HG02943 (cell line): ENCODE measurements around the gene CEP57.
"Not testable (repeated sequence)": the region's sequence is repeated elsewhere in the genome, so short reads cannot be mapped to it uniquely, and the experiment has no call there.

Experiments used
- ATAC-seq: cut with Tn5 transposase; IDR thresholded peaks from one replicate; pipeline ENCODE4 v1.9.1; 2021; ENCODE audit warnings: mild to moderate bottlenecking, low read depth, moderate library complexity; ENCODE audit not compliant: unreplicated experiment

The CEP57 gene

GRCh38 chr11:95795627-95796295 lies 5.5 kb downstream of the CEP57 start:
- no peak for ATAC-seq

GRCh38 chr11:95796501-95796900 lies 6.2 kb downstream of the CEP57 start:
- no peak for ATAC-seq

GRCh38 chr11:95799546-95799945 lies 9.2 kb downstream of the CEP57 start:
- ATAC-seq = no peak

- no peak for ATAC-seq
Observed at GRCh38 chr11:95800438-95800837, 10.1 kb downstream of the CEP57 start.

- no peak for ATAC-seq
Observed at GRCh38 chr11:95802806-95803205, 12.5 kb downstream of the CEP57 start.

- no peak for ATAC-seq
Observed at GRCh38 chr11:95803973-95804372, 13.7 kb downstream of the CEP57 start.

GRCh38 chr11:95805869-95806268 lies 15.6 kb downstream of the CEP57 start:
- no peak for ATAC-seq

- not testable (repeated sequence) for ATAC-seq
Observed at GRCh38 chr11:95806464-95806863, 16.2 kb downstream of the CEP57 start.

- ATAC-seq = not testable (repeated sequence)
Observed at GRCh38 chr11:95811052-95811451, 20.8 kb downstream of the CEP57 start.

- no peak for ATAC-seq
Observed at GRCh38 chr11:95816037-95816436, 25.7 kb downstream of the CEP57 start.

- ATAC-seq = no peak
Observed at GRCh38 chr11:95821640-95822039, 31.3 kb downstream of the CEP57 start.

- no peak for ATAC-seq
Observed at GRCh38 chr11:95827696-95828095, 37.4 kb downstream of the CEP57 start.

- no peak for ATAC-seq
Observed at GRCh38 chr11:95829580-95830259, 39.4 kb downstream of the CEP57 start.

- ATAC-seq = no peak
Observed at GRCh38 chr11:95831198-95831883, 41.0 kb downstream of the CEP57 start.

GRCh38 chr11:95832763-95833162 lies 42.5 kb downstream of the CEP57 start:
- no peak for ATAC-seq

GRCh38 chr11:95833378-95833777 lies 43.1 kb downstream of the CEP57 start:
- ATAC-seq = no peak

GRCh38 chr11:95835351-95835750 lies 45.1 kb downstream of the CEP57 start:
- ATAC-seq = no peak

GRCh38 chr11:95835768-95836488 lies 45.6 kb downstream of the CEP57 start:
- peak; percentile 84 for ATAC-seq

GRCh38 chr11:95845167-95845566 lies 54.9 kb downstream of the CEP57 start:
- no peak for ATAC-seq

- ATAC-seq = no peak
Observed at GRCh38 chr11:95849087-95849825, 59.0 kb downstream of the CEP57 start.
